H9 (cell line): ENCODE data around the gene SLAMF7. TPM values are rescaled to one million over a fixed set of nuclear protein-coding genes. Genes with fewer than 3 reads are reported as not detected.
"Not testable (repeated sequence)": the region's sequence is repeated elsewhere in the genome, so short reads cannot be mapped to it uniquely, and the experiment has no call there.

Source experiments
- DNase-seq: peaks from one replicate; pipeline ENCODE4 v3.0.0-alpha.2; 2017
- H2AFZ ChIP-seq: one replicate; pipeline ENCODE4 v1.6.1; 2013; ENCODE audit warnings: mild to moderate bottlenecking, low read length, control low read depth, moderate library complexity
- H2AK5ac ChIP-seq: 2 replicates; pipeline ENCODE4 v1.6.1; 2013; ENCODE audit warnings: low read length, control low read depth, mixed read lengths; ENCODE audit not compliant: insufficient read length
- H2BK120ac ChIP-seq: one replicate; pipeline ENCODE4 v1.6.1; 2013; ENCODE audit warnings: low read depth, mild to moderate bottlenecking, low read length, control low read depth, inconsistent platforms; ENCODE audit not compliant: poor library complexity, severe bottlenecking
- H2BK12ac ChIP-seq: 2 replicates; pipeline ENCODE4 v1.6.1; 2013; ENCODE audit warnings: low read length, control low read depth, mixed read lengths, low read depth; ENCODE audit not compliant: insufficient read length
- H2BK15ac ChIP-seq: 2 replicates; pipeline ENCODE4 v1.6.1; 2013; ENCODE audit warnings: low read depth, low read length, control low read depth
- H2BK20ac ChIP-seq: one replicate; pipeline ENCODE4 v1.6.1; 2013; ENCODE audit warnings: low read depth, mild to moderate bottlenecking, low read length, control low read depth, inconsistent platforms; ENCODE audit not compliant: poor library complexity, severe bottlenecking
- H2BK5ac ChIP-seq: 2 replicates; pipeline ENCODE4 v1.6.1; 2013; ENCODE audit warnings: low read length, control low read depth, mixed read lengths; ENCODE audit not compliant: insufficient read length
- H3K14ac ChIP-seq: 2 replicates; pipeline ENCODE4 v1.6.1; 2013; ENCODE audit warnings: low read length, control low read depth; ENCODE audit not compliant: insufficient read depth
- H3K18ac ChIP-seq: 2 replicates; pipeline ENCODE4 v1.6.1; 2013; ENCODE audit warnings: low read depth, mild to moderate bottlenecking, mixed read lengths, low read length, control low read depth; ENCODE audit not compliant: insufficient read length
- H3K23ac ChIP-seq: 2 replicates; pipeline ENCODE4 v1.6.1; 2013; ENCODE audit warnings: low read length, control low read depth, mixed read lengths, low read depth; ENCODE audit not compliant: insufficient read length
- H3K23me2 ChIP-seq: 2 replicates; pipeline ENCODE4 v1.6.1; 2013; ENCODE audit warnings: low read depth, mild to moderate bottlenecking, mixed read lengths, low read length, control low read depth; ENCODE audit not compliant: insufficient read length, poor library complexity, severe bottlenecking
- H3K27ac ChIP-seq: 2 replicates; pipeline ENCODE4 v1.5.1; 2013; ENCODE audit warnings: low read length, control low read depth, mixed read lengths, low read depth; ENCODE audit not compliant: insufficient read length
- H3K27me3 ChIP-seq: 2 replicates; pipeline ENCODE4 v1.6.1; 2013; ENCODE audit warnings: low read length, control low read depth, inconsistent platforms; ENCODE audit not compliant: insufficient read depth
- H3K4ac ChIP-seq: 2 replicates; pipeline ENCODE4 v1.6.1; 2013; ENCODE audit warnings: low read depth, mild to moderate bottlenecking, control low read depth, inconsistent platforms, low read length, moderate library complexity
- H3K4me1 ChIP-seq: 2 replicates; pipeline ENCODE4 v1.6.1; 2013; ENCODE audit warnings: low read length, control low read depth, inconsistent platforms; ENCODE audit not compliant: insufficient read depth
- H3K4me2 ChIP-seq: 2 replicates; pipeline ENCODE4 v1.6.1; 2013; ENCODE audit warnings: low read length, control low read depth, mixed read lengths; ENCODE audit not compliant: insufficient read length, insufficient read depth
- H3K56ac ChIP-seq: 2 replicates; pipeline ENCODE4 v1.6.1; 2013; ENCODE audit warnings: low read depth, mild to moderate bottlenecking, mixed read lengths, low read length, control low read depth; ENCODE audit not compliant: insufficient read length
- H3K79me1 ChIP-seq: 2 replicates; pipeline ENCODE4 v1.6.1; 2013; ENCODE audit warnings: low read depth, mild to moderate bottlenecking, moderate library complexity, low read length, control low read depth, inconsistent platforms; ENCODE audit not compliant: insufficient read depth, poor library complexity, severe bottlenecking
- H3K79me2 ChIP-seq: 2 replicates; pipeline ENCODE4 v1.6.1; 2013; ENCODE audit warnings: low read length, control low read depth, inconsistent platforms; ENCODE audit not compliant: insufficient read depth
- H3K9ac ChIP-seq: 2 replicates; pipeline ENCODE4 v1.6.1; 2013; ENCODE audit warnings: low read length, control low read depth, mixed read lengths; ENCODE audit not compliant: insufficient read length; ENCODE audit errors: extremely low read depth
- H3K9me3 ChIP-seq: one replicate; pipeline ENCODE4 v1.6.1; 2013; ENCODE audit warnings: low read depth, low read length, inconsistent platforms; ENCODE audit not compliant: control insufficient read depth
- H3T11ph ChIP-seq: one replicate; pipeline ENCODE4 v1.6.1; 2013; ENCODE audit warnings: mild to moderate bottlenecking, low read length, control low read depth, inconsistent platforms
- H4K20me1 ChIP-seq: one replicate; pipeline ENCODE4 v1.6.1; 2013; ENCODE audit not compliant: control insufficient read depth, insufficient read length, insufficient read depth
- H4K5ac ChIP-seq: 2 replicates; pipeline ENCODE4 v1.6.1; 2013; ENCODE audit warnings: low read depth, mild to moderate bottlenecking, mixed read lengths, low read length, control low read depth; ENCODE audit not compliant: insufficient read length
- H4K8ac ChIP-seq: replicated peaks from 2 replicates; pipeline ENCODE4 v1.6.1; 2013; ENCODE audit warnings: low read length, control low read depth, mixed read lengths, low read depth; ENCODE audit not compliant: insufficient read length
- H4K91ac ChIP-seq: 2 replicates; pipeline ENCODE4 v1.6.1; 2013; ENCODE audit warnings: low read depth, mild to moderate bottlenecking, moderate library complexity, mixed read lengths, low read length, control low read depth; ENCODE audit not compliant: insufficient read length
- H3K27ac Mint-ChIP-seq, 3 experiments: 2 replicates in 2 of 3; 3 replicates in 1 of 3; pipeline ENCODE4 v1.8.0; 2020 to 2021; ENCODE audit warnings: mixed read lengths in 3 of 3, mild to moderate bottlenecking in 1 of 3, moderate library complexity in 1 of 3
- H3K27me3 Mint-ChIP-seq: 2 replicates; pipeline ENCODE4 v1.8.0; 2021; ENCODE audit warnings: low read depth, mild to moderate bottlenecking, moderate library complexity, mixed read lengths
- H3K36me3 Mint-ChIP-seq, 3 experiments: 2 replicates in 2 of 3; 3 replicates in 1 of 3; pipeline ENCODE4 v1.8.0; 2020 to 2021; ENCODE audit warnings: low read depth in 3 of 3, mixed read lengths in 3 of 3; ENCODE audit not compliant: insufficient read depth in 1 of 3
- H3K4me1 Mint-ChIP-seq, 2 experiments: 2 replicates each; pipeline ENCODE4 v1.8.0; 2020; ENCODE audit warnings: mixed read lengths in 2 of 2
- H3K4me3 Mint-ChIP-seq, 2 experiments: 2 replicates in 1 of 2; 3 replicates in 1 of 2; pipeline ENCODE4 v1.8.0; 2020 to 2021; ENCODE audit warnings: mild to moderate bottlenecking in 2 of 2, mixed read lengths in 2 of 2, moderate library complexity in 1 of 2
- H3K9me3 Mint-ChIP-seq, 2 experiments: 2 replicates in 1 of 2; 3 replicates in 1 of 2; pipeline ENCODE4 v1.8.0; 2020; ENCODE audit warnings: mild to moderate bottlenecking in 2 of 2, mixed read lengths in 2 of 2, moderate library complexity in 1 of 2
- CTCF ChIP-seq: fragments of 200-600 bp; sonication (generic); conservative IDR thresholded peaks from 3 replicates; pipeline ENCODE4 v1.8.0; 2021; ENCODE audit warnings: antibody characterized with exemption, mild to moderate bottlenecking
- WGBS: extraction: QIAGEN DNeasy Blood & Tissue Kit; methylation state at CpG from one replicate; pipeline ENCODE4 v1.1.7; 2013; ENCODE audit warnings: missing lambda C conversion rate, low lambda C conversion rate, mixed read lengths; ENCODE audit not compliant: insufficient read length; ENCODE audit errors: extremely low coverage; 5-methylcytosine and 5-hydroxymethylcytosine counted together
- total RNA-seq: library from RNA; stranded (reverse); gene quantifications from 2 replicates; pipeline ENCODE4 v1.2.1, GENCODE V29; 2021

Gene SLAMF7
- total RNA-seq, 1 experiment from 2014 or later = not detected

DNA sequence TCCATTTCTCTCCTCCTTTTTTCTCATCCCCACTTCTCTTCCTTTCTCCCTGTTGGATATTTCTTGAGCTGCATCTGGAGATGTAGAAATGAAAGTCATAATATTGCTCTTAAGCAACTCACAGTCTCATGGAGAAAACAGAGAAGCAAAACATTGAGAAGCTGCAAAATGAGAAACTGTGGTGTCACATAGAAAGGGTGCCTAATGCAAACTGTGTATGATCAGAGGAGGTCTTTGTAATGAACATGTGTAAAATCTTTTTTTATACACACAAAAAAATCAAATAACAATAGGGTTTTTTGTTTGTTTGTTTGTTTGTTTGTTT lies 11.8 kb upstream of the SLAMF7 start:
- Mint-ChIP-seq H3K27ac (no peak overlapping the region), H3K36me3 (no peaks in the 10 kb centered on the region; a peak in 1 of 7 replicates)
- no peak for TF ChIP-seq CTCF

GRCh38 chr1:160731564-160731963 lies 7.5 kb upstream of the SLAMF7 start:
- not testable (repeated sequence) for H2BK12ac ChIP-seq, H3K27ac Mint-ChIP-seq, H3K27ac ChIP-seq, H3K18ac ChIP-seq, H3K27me3 ChIP-seq, H3K4me1 Mint-ChIP-seq, H3K27me3 Mint-ChIP-seq, H3K4me1 ChIP-seq, H2BK15ac ChIP-seq, H3K9ac ChIP-seq, H3K23me2 ChIP-seq, H2AFZ ChIP-seq, H3K79me2 ChIP-seq, DNase-seq, H3K14ac ChIP-seq, H3K4me2 ChIP-seq, H2BK120ac ChIP-seq, H3K4ac ChIP-seq, H2AK5ac ChIP-seq, H4K20me1 ChIP-seq, H3K9me3 ChIP-seq, H2BK5ac ChIP-seq, H3T11ph ChIP-seq, H3K23ac ChIP-seq, H4K8ac ChIP-seq, H2BK20ac ChIP-seq, H3K79me1 ChIP-seq, H4K5ac ChIP-seq, H3K56ac ChIP-seq, H4K91ac ChIP-seq, H3K4me3 Mint-ChIP-seq
- Mint-ChIP-seq H3K9me3 (peaks cover 12 to 19% of the 10 kb centered on the region in 2 experiments), H3K36me3 (peaks cover 4 to 21% (median 5%) of the 10 kb centered on the region in 3 experiments; a peak in 5 of 7 replicates)
- WGBS = no CpG with 5 or more reads among the region's 2 CpGs

More for the DNA sequence above, 11.8 kb upstream of the SLAMF7 start:
- H2BK5ac ChIP-seq = no peak overlapping the region
- H3K9me3 ChIP-seq = no peaks in the 10 kb centered on the region
- no peak overlapping the region for H3K56ac ChIP-seq
- H4K91ac ChIP-seq = no peak overlapping the region
- H3K4ac ChIP-seq = no peak overlapping the region; the same call in 1 of the 2 replicates
- H3K18ac ChIP-seq = no peak overlapping the region
- DNase-seq = no peak
- H3K4me3 Mint-ChIP-seq = no peak overlapping the region
- H3K27ac ChIP-seq = no peak overlapping the region
- H4K8ac ChIP-seq = no peak overlapping the region
- no peak overlapping the region for H3T11ph ChIP-seq
- H3K9ac ChIP-seq = no peak overlapping the region
- H3K4me1 Mint-ChIP-seq = peaks cover 13 to 18% of the 10 kb centered on the region in 2 experiments
- no peak overlapping the region for H3K23ac ChIP-seq
- H3K14ac ChIP-seq = no peak overlapping the region
- no peak overlapping the region for H2BK120ac ChIP-seq
- no peak overlapping the region for H3K4me2 ChIP-seq
- no peak overlapping the region for H2BK20ac ChIP-seq
- peaks cover 4% of the 10 kb centered on the region in 2 experiments; a peak in 2 of 5 replicates for H3K9me3 Mint-ChIP-seq
- no peak overlapping the region for H2AK5ac ChIP-seq
- no peaks in the 10 kb centered on the region for H3K23me2 ChIP-seq
- H3K79me2 ChIP-seq = no peaks in the 10 kb centered on the region
- no peak overlapping the region for H2BK15ac ChIP-seq
- no peak overlapping the region for H2BK12ac ChIP-seq
- no peaks in the 10 kb centered on the region for H3K27me3 Mint-ChIP-seq
- no peaks in the 10 kb centered on the region for H3K79me1 ChIP-seq
- no peak overlapping the region for H2AFZ ChIP-seq
- no peaks in the 10 kb centered on the region for H3K27me3 ChIP-seq
- no peaks in the 10 kb centered on the region; the same call in 1 of the 2 replicates for H3K4me1 ChIP-seq
- no peak overlapping the region for H4K5ac ChIP-seq
- H4K20me1 ChIP-seq = no peaks in the 10 kb centered on the region
